HG03442 (cell line): ENCODE data around the gene SLC28A3.
"Not testable (repeated sequence)": the region's sequence is repeated elsewhere in the genome, so short reads cannot be mapped to it uniquely, and the experiment has no call there.

Experiments
- ATAC-seq: cut with Tn5 transposase; IDR thresholded peaks from one replicate; pipeline ENCODE4 v1.9.1; 2021; ENCODE audit warnings: mild to moderate bottlenecking, moderate library complexity; ENCODE audit not compliant: unreplicated experiment

The SLC28A3 gene, protein sequence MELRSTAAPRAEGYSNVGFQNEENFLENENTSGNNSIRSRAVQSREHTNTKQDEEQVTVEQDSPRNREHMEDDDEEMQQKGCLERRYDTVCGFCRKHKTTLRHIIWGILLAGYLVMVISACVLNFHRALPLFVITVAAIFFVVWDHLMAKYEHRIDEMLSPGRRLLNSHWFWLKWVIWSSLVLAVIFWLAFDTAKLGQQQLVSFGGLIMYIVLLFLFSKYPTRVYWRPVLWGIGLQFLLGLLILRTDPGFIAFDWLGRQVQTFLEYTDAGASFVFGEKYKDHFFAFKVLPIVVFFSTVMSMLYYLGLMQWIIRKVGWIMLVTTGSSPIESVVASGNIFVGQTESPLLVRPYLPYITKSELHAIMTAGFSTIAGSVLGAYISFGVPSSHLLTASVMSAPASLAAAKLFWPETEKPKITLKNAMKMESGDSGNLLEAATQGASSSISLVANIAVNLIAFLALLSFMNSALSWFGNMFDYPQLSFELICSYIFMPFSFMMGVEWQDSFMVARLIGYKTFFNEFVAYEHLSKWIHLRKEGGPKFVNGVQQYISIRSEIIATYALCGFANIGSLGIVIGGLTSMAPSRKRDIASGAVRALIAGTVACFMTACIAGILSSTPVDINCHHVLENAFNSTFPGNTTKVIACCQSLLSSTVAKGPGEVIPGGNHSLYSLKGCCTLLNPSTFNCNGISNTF

GRCh38 chr9:84340535-84340934 lies at the start of gene SLC28A3:
Gene SLC28A3, minus strand, starts transcription at chr9:84340758. Its CDS starts 125 bp downstream, at chr9:84340633.
- no peak for ATAC-seq

GRCh38 chr9:84390254-84390653 lies 49.7 kb upstream of the SLC28A3 start:
- not testable (repeated sequence) for ATAC-seq

GRCh38 chr9:84387821-84388220 lies 47.3 kb upstream of the SLC28A3 start:
- no peak for ATAC-seq

DNA sequence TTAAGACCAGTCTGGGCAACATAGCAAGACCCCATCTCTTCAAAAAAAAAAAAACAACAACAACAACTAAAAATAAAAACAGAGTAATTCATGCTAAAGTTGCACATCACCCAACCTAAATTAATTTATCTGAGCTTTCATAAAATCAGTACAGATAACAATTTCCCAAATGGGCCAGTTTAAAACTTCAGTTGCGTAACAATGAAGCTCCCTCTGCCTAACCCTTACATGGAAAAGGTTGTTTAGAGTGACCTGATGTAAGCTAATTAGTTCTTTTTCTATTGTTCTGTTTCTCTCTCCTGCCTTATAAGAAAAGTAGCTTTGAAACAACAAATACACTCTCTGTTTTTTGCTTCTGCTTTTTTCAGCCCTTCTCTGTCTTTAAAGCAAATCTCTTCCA lies 46.2 kb upstream of the SLC28A3 start:
- no peak for ATAC-seq

DNA sequence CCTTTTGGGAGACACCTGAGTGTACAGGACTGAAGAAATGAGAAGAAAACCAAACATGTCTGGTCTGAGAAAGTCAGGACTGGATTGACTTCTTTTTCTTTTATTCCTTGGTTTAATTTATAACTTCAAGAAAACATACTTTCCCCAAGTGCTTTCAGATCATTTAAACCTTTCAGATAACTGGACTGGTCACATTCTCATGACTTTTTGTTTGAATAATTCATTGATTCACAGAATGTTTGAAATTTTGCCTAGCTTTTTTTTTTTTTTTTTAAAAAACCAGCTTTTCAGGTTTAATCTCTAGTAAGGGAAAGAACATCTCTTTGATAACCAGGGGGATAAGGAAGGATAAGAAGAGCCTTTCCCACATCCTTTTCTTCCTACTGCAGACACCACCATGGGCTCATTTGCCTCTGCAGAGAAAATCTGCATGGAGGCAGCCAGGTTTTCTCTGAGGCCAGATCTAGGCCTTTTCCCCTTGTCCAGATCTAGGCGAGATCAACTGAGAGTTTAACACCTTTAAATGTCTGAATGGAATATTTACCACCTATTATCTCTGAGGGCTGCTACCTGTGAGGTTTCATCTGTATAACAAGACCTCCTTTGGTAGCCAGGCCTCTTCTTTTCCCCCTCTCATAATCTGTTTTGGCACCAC lies 45.0 kb upstream of the SLC28A3 start:
- no peak for ATAC-seq

DNA sequence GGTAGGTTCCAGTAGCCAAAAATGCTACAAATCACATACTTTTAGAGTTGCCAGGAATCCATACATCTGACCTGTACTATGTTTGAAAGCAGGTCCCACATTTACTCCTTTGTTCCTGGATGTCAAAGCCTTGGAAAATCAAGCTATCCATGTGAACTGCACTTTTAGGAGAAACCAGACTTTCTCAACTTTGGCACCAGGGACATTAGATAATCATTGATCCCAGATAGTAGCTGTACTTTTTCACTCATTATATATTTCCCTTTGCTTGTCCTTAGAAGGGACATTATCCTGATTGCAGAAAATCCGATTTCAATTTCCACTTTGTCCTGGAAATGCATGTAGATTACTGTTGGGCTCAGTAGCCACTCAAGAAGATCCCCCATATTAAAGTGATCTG lies 44.1 kb upstream of the SLC28A3 start:
- no peak for ATAC-seq

DNA sequence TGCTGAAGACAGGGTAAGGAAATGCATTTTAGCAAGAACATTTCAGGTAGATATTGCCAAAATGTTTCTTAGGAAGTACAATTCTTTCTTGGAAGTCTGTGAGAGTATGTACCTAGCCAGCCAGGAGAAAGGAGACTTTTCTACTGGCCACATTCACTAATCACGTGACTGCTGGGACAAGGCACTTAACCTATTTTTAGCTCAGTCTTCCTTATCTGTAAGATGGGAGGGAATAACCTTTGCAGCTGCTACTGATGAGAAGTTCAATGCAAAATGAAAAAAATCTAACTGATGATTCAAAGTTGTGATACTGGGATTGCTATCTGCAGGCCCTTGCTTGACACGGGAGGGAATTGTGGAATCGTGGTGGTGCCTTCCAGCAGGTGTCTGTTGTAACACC lies 42.6 kb upstream of the SLC28A3 start:
- ATAC-seq = no peak

DNA sequence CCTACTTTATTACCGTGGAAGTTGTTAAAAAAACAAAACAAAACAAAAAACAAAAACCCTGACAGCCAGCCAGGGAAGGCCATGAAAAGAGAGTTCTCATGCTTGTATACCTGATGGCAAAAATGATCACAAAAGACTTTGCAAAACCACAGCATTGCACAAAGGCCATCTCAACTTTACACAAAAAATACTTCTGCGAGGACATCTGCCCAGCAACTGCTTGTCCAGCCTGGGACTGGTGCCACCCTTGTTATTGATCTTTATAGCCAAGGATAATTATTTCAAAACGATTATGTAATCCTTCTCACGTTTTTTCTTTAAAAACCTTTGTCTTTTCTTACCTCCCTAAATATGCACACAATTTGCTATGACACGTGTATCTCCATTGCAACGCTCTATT lies 42.2 kb upstream of the SLC28A3 start:
- no peak for ATAC-seq

DNA sequence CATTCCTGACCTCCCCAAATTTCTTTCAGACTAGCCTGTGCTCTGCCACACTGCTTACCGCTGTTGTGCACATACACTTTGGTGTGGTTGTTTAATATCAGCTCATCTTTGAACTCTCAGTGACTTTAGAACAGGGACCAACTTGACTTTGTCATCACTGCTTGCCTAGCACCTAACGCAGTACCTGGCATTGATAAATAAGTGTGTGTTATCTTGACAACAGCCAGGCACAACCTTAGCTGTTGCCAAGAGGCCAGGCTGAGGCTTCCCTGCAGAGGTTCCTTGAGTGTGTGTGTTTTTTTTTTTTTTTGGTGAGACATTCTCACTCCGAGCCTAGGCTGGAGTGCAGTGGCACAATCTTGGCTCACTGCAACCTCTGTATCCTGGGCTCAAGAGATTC lies 41.0 kb upstream of the SLC28A3 start:
- ATAC-seq = no peak

DNA sequence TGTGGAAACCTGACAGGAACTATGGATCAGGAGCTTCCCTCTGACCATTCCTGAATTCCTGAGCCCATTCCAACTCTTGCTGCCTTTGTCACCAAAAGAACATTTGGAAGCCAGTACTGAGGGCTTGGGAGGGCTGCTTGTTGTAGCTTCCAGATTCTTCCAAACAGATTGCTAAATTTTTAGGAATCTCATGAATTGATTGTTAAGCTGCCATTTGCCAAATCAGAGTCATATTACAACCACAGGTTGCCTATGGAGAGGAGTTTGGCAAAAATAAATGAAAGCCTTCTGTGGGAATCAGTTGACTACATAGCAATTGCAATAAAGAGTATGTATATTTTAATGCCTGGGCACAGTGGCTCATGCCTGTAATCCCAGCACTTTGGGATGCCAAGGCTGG lies 39.2 kb upstream of the SLC28A3 start:
- ATAC-seq = no peak

- no peak for ATAC-seq
Measured at GRCh38 chr9:84375954-84376353, 35.4 kb upstream of the SLC28A3 start.

GRCh38 chr9:84374516-84374915 lies 34.0 kb upstream of the SLC28A3 start:
- no peak for ATAC-seq

DNA sequence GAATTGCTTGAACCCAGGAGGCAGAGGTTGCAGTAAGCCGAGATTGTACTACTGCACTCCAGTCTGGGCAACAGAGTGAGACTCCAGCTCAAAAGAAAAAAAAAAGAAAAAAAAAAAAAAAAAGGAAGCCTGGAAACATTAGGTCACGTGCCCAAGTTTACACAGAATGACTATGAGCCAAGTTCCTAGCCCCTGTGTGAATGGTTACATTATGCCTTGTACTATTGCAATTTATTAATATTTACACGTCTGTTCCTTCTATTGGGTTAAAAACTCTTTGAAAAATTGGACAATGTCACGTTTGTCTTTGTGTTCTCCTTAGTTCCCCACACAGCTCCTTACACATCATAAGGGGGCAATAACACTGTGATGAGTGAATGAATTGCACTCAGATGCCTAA lies 33.5 kb upstream of the SLC28A3 start:
- no peak for ATAC-seq

DNA sequence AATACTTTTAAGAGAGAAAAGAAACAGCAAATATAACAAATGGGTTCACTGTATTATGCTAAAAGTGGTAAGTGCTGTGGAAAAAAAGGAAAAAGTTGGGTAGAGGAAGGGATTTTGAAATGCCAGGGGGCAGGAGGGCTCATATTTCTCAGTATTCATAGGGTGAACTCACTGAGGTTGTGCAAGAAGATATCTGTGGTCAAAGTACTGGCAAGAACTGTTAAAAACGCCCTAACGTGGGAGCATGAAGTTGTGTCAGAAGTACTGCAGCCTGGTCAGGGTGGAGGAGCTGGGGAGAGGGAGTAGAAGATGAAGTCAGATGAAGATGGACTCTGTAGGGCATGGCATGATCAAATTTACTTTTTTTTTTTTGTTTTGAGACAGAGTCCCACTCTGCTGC lies 31.2 kb upstream of the SLC28A3 start:
- no peak for ATAC-seq

- no peak for ATAC-seq
Measured at GRCh38 chr9:84368601-84369000, 28.0 kb upstream of the SLC28A3 start.

GRCh38 chr9:84367726-84368125 lies 27.2 kb upstream of the SLC28A3 start:
- not testable (repeated sequence) for ATAC-seq

- no peak for ATAC-seq
Measured at GRCh38 chr9:84366683-84367082, 26.1 kb upstream of the SLC28A3 start.

- not testable (repeated sequence) for ATAC-seq
Measured at GRCh38 chr9:84364894-84365490, 24.4 kb upstream of the SLC28A3 start.

DNA sequence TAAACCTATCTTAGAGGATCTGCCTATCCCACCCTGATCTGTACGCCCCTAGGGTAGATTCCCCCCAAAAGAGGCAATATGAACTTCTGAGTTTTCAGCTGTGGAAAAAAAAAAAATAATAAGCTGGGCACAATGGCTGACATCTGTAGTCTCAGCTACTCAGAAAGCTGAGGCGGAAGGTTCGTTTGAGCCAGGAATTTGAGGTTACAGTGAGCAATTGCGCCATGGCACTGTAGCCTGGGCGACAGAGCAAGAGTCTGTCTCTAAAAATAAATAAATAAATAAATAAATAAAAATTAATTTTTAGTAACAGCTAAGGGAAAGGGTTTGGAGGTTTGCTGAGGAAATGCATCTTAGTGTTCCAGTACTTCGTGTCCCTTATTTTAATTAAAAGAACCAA lies 21.1 kb upstream of the SLC28A3 start:
- ATAC-seq = no peak

DNA sequence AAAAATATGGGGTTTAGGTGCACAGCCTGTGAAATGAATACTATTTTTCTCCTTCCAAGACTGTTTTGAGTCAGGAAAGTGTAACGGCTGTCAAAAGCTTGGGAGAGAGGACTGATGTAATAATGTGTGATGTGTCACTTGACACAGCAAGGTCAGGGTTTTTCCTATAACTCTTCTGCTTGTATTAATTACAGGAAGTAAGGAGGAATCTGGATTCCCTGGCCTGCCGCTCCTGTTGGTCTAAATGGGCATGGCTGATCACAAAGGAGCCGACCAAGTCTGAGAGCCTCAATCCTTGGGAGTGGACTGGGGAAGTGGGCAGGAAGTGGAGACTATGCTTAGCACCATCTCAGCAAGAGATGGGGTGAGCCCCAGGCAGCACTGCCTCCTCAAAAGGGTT lies 16.7 kb upstream of the SLC28A3 start:
- no peak for ATAC-seq

- no peak for ATAC-seq
Measured at GRCh38 chr9:84354035-84354434, 13.5 kb upstream of the SLC28A3 start.
